GM12878 (cell line): ENCODE data around the gene VAC14. TPM values are rescaled to one million over a fixed set of nuclear protein-coding genes. Genes with fewer than 3 reads are reported as not detected.

Experiments
- BACH1 ChIP-seq: fragments of 450-650 bp; IDR thresholded peaks from 2 replicates; pipeline ENCODE4 v1.6.1; 2017; ENCODE audit warnings: mild to moderate bottlenecking, borderline replicate concordance
- ETV6 ChIP-seq, 2 experiments: fragments of 450-650 bp in 1 of 2; IDR thresholded peaks in 1 of 2; conservative IDR thresholded peaks in 1 of 2; 2 replicates each; pipeline ENCODE4 v1.6.1; 2014; ENCODE audit warnings: antibody characterized with exemption in 1 of 2, borderline replicate concordance in 1 of 2, low read depth in 1 of 2, mild to moderate bottlenecking in 1 of 2, moderate library complexity in 1 of 2
- IRF3 ChIP-seq: fragments of 450-650 bp; IDR thresholded peaks from 2 replicates; pipeline ENCODE4 v1.6.1; 2014; ENCODE audit warnings: mild to moderate bottlenecking
- IRF4 ChIP-seq: IDR thresholded peaks from 2 replicates; pipeline ENCODE4 v1.6.1; 2011; ENCODE audit warnings: low read depth, low read length
- RFX5 ChIP-seq: IDR thresholded peaks from 2 replicates; pipeline ENCODE4 v1.6.1; 2011; ENCODE audit warnings: low read depth, low read length, improper control_type of control experiment
- SIN3A ChIP-seq: IDR thresholded peaks from 2 replicates; pipeline ENCODE4 v1.6.1; 2012; ENCODE audit warnings: low read depth, low read length, improper control_type of control experiment
- polyA plus RNA-seq, 11 experiments: library from polyadenylated mRNA; depleted of rRNA in 4 of 11; unstranded in 6 of 11; stranded (reverse) in 5 of 11; fragments of >200 nt; fragmentation: Nextera tagmentation in 4 of 11; fragmentation: Illumina TruSeq in 1 of 11; extraction: Ambion mirVana in 4 of 11; extraction: Trizol in 1 of 11; gene quantifications; 1 replicate in 1 of 11; 2 replicates in 10 of 11; pipeline versions ENCODE4 v1.2.1 to v1.2.3, GENCODE V29; 2011 to 2016; ENCODE audit warnings: inconsistent platforms in 2 of 11, missing spikeins in 2 of 11, low read depth in 1 of 11
- total RNA-seq, 4 experiments: library from RNA; depleted of rRNA in 3 of 4; stranded (reverse); fragments of >200 nt in 3 of 4; fragmentation: Illumina TruSeq in 1 of 4; extraction: Trizol in 1 of 4; gene quantifications; 2 replicates each; pipeline versions ENCODE4 v1.2.1 to v1.2.3, GENCODE V29; 2013 to 2021
- TF ChIP-seq, protein P1 (sequence below): fragments of 450-650 bp; IDR thresholded peaks from 2 replicates; pipeline ENCODE4 v1.6.1; 2016; ENCODE audit warnings: mild to moderate bottlenecking, moderate library complexity, borderline replicate concordance

VAC14 gene
- total and polyA plus RNA-seq, 10 of the 15 experiments (the other 5 are each of a cell fraction or from before 2014, with no cell fraction given) = 1.3 to 45.5 (median 25.5) TPM

DNA sequence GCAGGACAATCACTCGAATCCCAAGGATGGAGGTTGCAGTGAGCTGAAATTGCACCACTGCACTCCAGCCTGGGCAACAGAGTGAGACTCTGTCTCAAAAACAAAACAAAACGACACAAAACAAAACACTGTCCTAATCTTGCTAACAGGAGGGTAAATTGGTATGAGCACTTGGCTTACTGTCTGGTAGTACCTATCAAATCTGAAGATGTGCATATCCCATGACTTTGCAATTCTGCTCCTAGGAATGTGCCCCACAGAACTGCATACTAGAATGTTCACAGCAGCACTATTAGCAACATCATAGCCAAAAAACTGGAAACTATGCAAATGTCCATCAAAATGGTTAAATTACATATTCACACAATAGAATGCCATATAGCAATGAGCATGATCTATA, 130.8 kb downstream of the VAC14 start (continued):
- TF ChIP-seq IRF3 (no peak), BACH1 (no peak), SIN3A (no peak), IRF4 (no peak), ETV6 (conservative IDR thresholded peaks at IDR 0.05 in 1 of 2, IDR thresholded peaks at IDR 0.05 in 1 of 2; ENCODE audit: borderline replicate concordance in 1 of 2, low read depth in 1 of 2) (no peak), RFX5 (no peak)
- TF ChIP-seq, protein P1, sequence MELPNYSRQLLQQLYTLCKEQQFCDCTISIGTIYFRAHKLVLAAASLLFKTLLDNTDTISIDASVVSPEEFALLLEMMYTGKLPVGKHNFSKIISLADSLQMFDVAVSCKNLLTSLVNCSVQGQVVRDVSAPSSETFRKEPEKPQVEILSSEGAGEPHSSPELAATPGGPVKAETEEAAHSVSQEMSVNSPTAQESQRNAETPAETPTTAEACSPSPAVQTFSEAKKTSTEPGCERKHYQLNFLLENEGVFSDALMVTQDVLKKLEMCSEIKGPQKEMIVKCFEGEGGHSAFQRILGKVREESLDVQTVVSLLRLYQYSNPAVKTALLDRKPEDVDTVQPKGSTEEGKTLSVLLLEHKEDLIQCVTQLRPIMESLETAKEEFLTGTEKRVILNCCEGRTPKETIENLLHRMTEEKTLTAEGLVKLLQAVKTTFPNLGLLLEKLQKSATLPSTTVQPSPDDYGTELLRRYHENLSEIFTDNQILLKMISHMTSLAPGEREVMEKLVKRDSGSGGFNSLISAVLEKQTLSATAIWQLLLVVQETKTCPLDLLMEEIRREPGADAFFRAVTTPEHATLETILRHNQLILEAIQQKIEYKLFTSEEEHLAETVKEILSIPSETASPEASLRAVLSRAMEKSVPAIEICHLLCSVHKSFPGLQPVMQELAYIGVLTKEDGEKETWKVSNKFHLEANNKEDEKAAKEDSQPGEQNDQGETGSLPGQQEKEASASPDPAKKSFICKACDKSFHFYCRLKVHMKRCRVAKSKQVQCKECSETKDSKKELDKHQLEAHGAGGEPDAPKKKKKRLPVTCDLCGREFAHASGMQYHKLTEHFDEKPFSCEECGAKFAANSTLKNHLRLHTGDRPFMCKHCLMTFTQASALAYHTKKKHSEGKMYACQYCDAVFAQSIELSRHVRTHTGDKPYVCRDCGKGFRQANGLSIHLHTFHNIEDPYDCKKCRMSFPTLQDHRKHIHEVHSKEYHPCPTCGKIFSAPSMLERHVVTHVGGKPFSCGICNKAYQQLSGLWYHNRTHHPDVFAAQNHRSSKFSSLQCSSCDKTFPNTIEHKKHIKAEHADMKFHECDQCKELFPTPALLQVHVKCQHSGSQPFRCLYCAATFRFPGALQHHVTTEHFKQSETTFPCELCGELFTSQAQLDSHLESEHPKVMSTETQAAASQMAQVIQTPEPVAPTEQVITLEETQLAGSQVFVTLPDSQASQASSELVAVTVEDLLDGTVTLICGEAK = no peak
- TF ChIP-seq, all 136 proteins: peak for 0
